NB4 (cell line): Measurements from ENCODE around the gene RBMS1.

Experiments used
- DNase-seq: peaks from one replicate; pipeline ENCODE4 v3.0.0; 2010; ENCODE audit warnings: low read depth
- H3K4me3 ChIP-seq: one replicate; pipeline ENCODE4 v1.5.1; 2011; ENCODE audit warnings: mild to moderate bottlenecking, low read depth, low read length, moderate library complexity
- MAX ChIP-seq: IDR thresholded peaks from 2 replicates; pipeline ENCODE4 v1.6.1; 2011; ENCODE audit warnings: low read depth, low read length
- MYC ChIP-seq: IDR thresholded peaks from 2 replicates; pipeline ENCODE4 v1.6.1; 2011; ENCODE audit warnings: low read depth, low read length
- POLR2A ChIP-seq: IDR thresholded peaks from 2 replicates; pipeline ENCODE4 v1.6.1; 2011; ENCODE audit warnings: mild to moderate bottlenecking; ENCODE audit not compliant: insufficient read length; ENCODE audit errors: extremely low read depth
- TF ChIP-seq, protein P1 (sequence below): IDR thresholded peaks from one replicate; pipeline ENCODE4 v1.5.1; 2012; ENCODE audit warnings: low read depth, low read length

Gene RBMS1

DNA sequence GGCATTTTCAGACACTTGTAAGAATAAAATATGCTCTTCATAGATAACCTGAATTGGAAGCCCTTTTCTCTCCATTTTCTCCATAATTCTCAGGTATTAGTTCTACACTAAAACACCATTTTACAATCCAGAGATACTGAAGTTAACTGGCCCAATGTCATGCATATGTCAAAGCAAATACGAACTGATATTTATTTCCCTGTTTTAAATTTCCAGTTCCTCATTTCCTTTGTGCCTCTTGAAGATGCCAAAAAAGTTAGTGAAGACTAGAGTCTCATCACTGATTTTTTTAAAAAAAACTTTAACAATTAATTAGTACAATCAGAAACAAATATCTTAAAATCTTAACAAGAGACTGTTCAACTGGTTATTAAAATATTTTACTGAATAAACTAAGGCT, 240.7 kb downstream of the RBMS1 start:
- TF ChIP-seq, protein P1, sequence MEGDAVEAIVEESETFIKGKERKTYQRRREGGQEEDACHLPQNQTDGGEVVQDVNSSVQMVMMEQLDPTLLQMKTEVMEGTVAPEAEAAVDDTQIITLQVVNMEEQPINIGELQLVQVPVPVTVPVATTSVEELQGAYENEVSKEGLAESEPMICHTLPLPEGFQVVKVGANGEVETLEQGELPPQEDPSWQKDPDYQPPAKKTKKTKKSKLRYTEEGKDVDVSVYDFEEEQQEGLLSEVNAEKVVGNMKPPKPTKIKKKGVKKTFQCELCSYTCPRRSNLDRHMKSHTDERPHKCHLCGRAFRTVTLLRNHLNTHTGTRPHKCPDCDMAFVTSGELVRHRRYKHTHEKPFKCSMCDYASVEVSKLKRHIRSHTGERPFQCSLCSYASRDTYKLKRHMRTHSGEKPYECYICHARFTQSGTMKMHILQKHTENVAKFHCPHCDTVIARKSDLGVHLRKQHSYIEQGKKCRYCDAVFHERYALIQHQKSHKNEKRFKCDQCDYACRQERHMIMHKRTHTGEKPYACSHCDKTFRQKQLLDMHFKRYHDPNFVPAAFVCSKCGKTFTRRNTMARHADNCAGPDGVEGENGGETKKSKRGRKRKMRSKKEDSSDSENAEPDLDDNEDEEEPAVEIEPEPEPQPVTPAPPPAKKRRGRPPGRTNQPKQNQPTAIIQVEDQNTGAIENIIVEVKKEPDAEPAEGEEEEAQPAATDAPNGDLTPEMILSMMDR, result no peak
- TF ChIP-seq MAX (no peak), MYC (no peak), POLR2A (no peak)
- no peak overlapping the region for H3K4me3 ChIP-seq
- DNase-seq, result no peak

DNA sequence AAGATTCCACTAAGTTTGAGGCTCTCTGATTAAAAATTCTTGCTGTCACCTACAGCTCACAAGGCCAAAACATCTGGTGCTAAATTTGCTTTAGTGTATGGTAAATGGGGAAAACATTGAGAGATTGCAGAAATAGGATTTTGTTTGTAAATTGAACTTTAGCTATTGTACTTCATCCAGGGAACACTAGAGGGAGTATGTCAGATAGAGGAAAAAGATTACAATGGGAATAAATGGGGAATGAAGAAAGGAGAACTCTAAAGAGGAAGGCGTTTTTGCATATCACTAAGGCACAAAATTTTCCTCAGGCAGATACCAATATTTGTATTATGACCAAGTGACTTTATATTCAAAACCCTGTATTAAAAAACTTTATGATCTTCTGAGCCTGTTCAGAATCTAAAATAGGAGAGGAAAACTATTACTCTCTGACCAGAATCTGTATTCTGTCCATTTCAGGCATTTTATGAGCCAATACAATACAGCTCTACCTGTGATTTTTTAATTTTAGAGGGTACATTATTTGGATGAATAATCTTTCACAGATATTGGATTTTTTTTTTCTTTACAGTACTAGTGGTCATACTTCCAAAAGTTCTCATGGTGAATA, 241.2 kb downstream of the RBMS1 start:
- TF ChIP-seq MYC, result no peak
- TF ChIP-seq POLR2A, result no peak
- TF ChIP-seq, protein P1, result peak; percentile 57
- TF ChIP-seq MAX, result no peak
- peak; percentile 57 for DNase-seq
- no peak overlapping the region for H3K4me3 ChIP-seq

DNA sequence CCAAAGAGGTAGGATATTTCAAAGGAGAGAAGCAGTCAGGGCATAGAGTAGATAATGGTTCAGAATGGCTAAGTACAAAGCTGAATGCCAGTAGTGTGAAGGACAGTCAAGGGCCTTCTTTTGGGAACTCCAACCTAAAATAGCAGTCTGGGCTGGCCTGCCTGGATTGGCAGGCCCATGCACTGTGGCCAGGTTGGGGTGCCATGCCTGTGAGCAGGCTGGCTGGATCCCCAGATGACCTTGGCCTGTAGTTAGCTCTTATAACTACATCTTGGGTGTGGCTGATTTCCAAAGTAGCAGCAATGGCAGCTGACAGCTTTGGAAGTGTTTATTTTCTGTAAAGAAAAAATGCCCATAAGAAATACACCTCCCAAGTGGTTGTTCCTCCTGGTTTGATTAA, 242.0 kb downstream of the RBMS1 start:
- TF ChIP-seq POLR2A (no peak), MYC (no peak), MAX (no peak)
- TF ChIP-seq, protein P1, result no peak
- no peak for DNase-seq
- no peak overlapping the region for H3K4me3 ChIP-seq

DNA sequence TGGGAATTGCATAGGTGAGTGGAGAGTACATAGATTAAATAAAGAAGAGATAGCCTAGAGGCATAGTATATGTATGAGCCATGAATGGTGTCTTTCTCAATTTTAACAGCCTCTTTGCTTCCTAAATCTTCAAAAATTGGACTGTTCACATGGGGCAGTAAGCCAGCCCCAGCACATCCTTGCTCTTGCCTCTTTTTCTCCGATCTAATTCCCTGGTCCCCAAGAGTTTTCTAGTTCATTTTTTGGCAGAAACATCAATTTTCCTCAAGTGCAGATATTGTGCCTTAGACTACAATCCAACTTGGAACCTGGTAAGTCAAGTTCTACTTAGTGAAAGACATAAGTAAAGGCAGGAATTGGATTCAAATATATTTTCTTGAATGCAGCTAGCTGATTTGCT, 243.7 kb downstream of the RBMS1 start:
- DNase-seq, result no peak
- H3K4me3 ChIP-seq, result no peak overlapping the region
- TF ChIP-seq POLR2A, result no peak
- no peak for TF ChIP-seq MYC
- TF ChIP-seq, protein P1, result no peak
- no peak for TF ChIP-seq MAX

GRCh38 chr2:160247296-160248035, 246.1 kb downstream of the RBMS1 start:
- H3K4me3 ChIP-seq, result no peak overlapping the region
- no peak for DNase-seq
- TF ChIP-seq MAX (no peak), POLR2A (no peak), MYC (no peak)
- TF ChIP-seq, protein P1, result no peak
